GM18502 (cell line): Measurements from ENCODE around the gene SAP25.
"Not testable (repeated sequence)": the region's sequence is repeated elsewhere in the genome, so short reads cannot be mapped to it uniquely, and the experiment has no call there.

Source experiments
- ATAC-seq: cut with Tn5 transposase; IDR thresholded peaks from one replicate; pipeline ENCODE4 v1.9.1; 2021; ENCODE audit warnings: mild to moderate bottlenecking; ENCODE audit not compliant: unreplicated experiment, poor library complexity

SAP25 gene

DNA sequence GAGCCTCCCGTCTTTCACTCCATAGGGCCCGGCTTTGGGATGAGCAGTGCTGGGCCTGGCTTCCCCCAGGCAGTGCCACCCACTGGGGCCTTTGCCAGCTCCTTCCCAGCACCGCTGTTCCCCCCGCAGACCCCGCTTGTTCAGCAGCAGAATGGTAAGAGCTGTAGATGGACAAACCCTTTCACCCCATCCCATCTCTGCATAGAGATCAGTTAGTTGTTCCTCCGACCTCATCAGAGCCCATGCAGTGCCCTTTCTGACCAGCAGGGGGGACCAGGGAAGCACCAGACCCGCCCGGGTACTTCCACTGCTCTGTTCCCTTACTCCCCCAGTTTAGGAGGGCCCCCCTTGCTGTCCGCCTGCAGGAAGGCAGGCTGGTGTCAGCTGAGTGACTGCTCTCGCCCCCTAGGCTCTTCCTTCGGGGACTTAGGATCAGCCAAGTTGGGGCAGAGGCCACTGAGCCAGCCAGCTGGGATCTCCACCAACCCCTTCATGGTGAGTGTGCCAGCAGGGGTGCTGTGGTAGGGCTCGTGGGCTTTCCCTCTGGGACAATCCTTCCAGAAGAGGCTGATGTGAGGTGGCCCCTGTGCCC lies 9.8 kb downstream of the SAP25 start:
- peak; percentile 44 for ATAC-seq

- ATAC-seq = no peak
Observed at GRCh38 chr7:100563100-100563564, 10.6 kb downstream of the SAP25 start.

- no peak for ATAC-seq
Observed at GRCh38 chr7:100562195-100563099, 11.3 kb downstream of the SAP25 start.

DNA sequence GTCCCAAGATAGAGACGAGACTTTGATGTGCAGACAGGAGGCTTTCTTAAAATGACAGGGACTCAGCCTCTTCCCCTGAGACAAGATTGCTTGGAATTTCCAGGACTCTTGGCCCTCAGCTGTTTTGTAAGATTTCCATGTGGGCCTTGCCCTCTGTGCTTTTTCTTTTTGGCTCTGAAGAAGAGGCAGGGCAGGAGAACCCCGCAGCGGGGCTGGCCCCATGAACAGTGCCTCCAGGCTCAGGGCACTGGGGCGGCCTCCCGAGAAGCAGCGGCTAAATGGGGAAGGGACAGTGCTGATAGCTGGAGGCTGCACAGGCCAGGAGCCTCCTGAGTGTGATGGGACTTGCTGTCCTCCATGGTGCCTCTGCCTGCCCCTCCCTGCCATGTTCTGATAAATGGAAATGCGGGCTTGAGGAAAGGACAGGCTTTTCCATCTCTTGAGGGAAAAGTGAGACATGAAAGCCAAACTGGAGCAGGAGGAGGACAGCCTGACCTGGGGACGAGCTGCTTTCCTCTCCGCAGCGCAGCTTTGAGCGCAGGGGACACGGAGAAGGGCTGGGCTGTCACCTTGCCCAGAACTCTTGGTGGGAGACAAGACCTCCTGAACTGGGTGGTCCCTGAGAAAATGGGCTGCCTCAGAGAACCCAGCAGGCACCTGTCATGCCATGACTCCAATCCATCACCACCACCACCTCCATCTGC lies 12.1 kb downstream of the SAP25 start:
- ATAC-seq = no peak

DNA sequence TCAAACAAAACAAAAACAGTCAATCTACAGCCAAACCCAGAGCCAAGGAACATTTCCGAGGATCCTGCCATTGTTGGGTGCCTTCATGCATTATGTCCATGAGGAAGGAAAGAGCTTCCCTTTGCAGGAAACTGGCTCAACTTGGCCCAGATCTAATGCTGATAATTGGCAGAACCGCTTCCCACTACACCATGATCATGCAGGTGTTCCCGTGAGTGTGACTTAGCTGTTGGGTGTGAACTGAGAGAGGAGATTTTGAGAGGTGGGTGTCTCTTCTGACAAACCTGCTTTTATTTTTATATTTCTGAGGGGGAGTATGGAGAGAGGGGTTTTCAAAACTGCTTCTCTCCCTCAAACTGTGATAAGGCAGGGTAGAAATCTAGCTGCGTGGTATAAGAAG lies 14.6 kb downstream of the SAP25 start:
- no peak for ATAC-seq

- no peak for ATAC-seq
Observed at GRCh38 chr7:100556541-100556940, 17.2 kb downstream of the SAP25 start.

DNA sequence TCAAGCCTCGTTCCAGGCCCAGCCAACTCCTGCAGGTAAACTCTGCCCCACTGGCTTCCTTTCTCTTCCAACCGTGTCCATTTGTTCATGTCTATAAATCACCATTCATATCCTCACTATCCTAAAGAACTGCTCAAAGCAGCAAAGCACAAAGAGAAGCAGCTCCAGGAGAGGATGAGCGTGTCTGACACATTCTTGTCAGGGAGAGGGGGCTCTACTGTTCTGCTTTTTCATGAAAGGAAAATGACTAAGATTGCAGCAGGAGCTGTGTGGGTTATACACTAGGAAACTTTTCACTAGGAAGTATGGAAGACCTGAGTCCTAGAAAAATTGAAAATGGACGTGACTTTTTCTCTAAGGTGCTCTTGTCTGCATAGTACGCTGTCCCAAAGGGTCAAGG lies 18.0 kb downstream of the SAP25 start:
- ATAC-seq = no peak

DNA sequence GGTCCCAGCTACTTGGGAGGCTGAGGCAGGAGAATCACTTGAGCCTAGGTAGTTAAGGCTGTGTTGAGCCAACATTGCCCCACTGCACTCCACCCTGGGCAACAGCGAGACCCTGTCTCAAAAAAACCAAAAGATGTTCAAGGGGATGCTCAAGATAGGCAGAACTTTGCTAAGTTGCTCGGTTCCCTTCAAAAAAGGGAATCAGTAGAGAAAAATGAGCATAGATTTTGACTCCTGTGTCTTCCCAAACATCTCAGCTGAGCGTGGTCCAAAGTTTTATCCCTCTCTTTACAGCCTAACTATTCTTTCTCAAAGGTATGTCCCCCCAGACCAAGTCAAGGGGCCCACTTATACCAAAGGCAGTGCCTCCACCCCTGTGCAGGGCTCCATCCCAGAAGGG lies 20.7 kb downstream of the SAP25 start:
- ATAC-seq = no peak

- ATAC-seq = no peak
Observed at GRCh38 chr7:100552532-100552931, 21.2 kb downstream of the SAP25 start.

GRCh38 chr7:100548446-100548845 lies 25.3 kb downstream of the SAP25 start:
- not testable (repeated sequence) for ATAC-seq

- no peak for ATAC-seq
Observed at GRCh38 chr7:100547872-100548271, 25.8 kb downstream of the SAP25 start.

DNA sequence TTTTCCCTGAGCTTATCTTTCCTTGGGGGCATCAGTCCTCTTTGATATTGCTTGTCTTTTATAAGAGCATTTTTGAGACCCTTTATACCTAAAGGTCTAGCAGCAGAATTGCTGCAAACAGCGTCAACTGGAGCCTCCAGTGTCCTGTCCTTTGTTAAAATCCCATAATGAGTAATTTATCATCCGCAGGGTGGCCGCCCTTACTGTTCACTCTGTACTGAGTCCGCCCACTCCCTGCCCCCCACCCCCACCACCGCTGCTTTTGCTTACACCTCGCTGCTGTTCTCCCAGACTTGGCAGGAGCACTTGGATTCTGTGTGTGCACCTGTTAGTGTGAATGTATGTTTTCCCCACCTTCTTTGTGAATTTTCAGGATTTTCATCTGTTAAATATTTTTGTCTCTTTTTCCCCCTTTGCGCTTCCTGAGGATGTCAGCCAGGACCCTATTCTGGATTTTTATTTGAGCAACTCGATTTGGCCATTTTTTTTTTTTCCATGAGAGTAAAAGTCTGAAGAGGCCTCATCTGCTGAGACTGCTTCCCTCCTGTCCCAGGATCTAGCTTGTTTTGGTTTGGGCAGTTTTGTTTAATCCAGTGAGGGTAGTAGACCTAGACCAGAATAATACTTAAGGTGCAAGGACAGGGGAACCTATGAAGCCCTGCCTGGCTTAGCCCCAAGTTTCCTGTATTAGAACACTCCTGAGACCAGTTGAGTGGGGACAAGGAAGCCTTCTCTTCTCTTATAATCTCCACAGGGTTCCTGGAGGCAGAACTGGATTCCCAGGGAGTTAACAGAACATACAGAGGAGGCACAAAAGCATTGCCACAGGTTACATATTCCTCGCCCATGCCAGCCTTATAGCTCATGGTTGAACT lies 26.5 kb downstream of the SAP25 start:
- no peak for ATAC-seq

- no peak for ATAC-seq
Observed at GRCh38 chr7:100546129-100546925, 27.4 kb downstream of the SAP25 start.

GRCh38 chr7:100545360-100546128 lies 28.2 kb downstream of the SAP25 start:
- peak; percentile 54 for ATAC-seq

DNA sequence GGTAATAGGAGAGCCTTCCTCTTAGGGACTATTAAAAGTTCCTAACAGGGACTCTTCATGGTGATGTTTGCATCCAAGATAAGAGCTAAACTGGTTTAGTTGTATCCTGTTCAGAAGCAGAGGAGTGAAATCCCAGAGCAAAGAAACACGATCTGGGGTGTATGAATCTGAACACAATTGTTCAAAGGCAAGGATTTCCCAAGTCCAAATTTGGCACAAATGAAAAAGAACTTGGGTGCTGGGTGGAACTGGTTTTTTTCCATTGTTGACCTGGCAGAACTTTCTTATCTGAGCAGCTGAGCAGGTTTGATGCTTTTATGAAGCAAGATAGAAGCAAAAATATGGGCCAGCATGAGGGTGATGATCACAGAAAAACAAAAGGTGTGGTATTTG lies 28.7 kb downstream of the SAP25 start:
- no peak for ATAC-seq

DNA sequence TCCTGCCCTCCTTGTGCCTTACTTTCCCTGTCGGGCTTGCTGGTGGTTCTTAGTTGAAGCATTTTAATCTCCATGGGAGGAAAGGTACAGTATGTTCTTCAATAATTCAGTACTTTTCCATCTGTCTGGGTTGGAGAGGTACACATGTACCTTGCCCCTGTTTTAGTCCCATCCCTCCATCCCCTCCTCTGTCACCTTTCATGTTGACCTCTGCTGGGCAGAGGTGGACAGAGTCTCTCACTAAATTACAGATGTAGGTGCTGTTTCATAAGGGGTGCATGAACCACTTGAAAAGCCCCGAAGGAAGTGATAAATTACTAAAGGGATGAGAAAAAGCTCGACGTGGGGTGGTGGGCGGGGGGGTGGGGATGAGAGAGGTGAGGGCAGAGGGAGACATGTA lies 29.3 kb downstream of the SAP25 start:
- no peak for ATAC-seq

DNA sequence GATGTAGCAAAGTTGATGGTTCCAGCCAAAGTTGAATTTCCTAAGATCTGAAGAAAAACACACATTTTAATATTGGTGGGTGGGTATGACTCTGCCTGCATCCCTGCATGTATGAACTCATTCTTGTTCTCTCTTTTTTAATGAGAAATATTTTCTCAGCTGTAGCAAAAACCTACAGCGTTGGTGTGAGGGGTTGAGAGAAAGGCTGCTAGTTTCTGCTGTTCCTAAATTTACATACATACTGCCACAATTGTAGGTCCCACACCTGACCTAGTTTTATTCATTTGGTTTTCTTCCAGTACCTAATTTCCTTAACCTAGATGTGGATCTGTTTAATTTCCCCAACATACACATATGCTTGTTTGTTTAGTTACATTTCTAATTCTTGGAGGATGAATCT lies 30.1 kb downstream of the SAP25 start:
- ATAC-seq = no peak

- not testable (repeated sequence) for ATAC-seq
Observed at GRCh38 chr7:100541309-100541708, 32.4 kb downstream of the SAP25 start.
